Vagina (tissue), 2 donors: ENCODE data around the gene TMCO6. TPM values are rescaled to one million over a fixed set of nuclear protein-coding genes. Genes with fewer than 3 reads are reported as not detected.
"Not testable (repeated sequence)": the region's sequence is repeated elsewhere in the genome, so short reads cannot be mapped to it uniquely, and the experiment has no call there.

ENCODE experiments used
- DNase-seq, 2 donors: peaks; one replicate each; pipeline ENCODE4 v3.0.0-alpha.2; 2017; ENCODE audit errors: extremely low spot score in 2 of 2
- H3K27ac ChIP-seq: fragments of 200-600 bp; sonication (generic); one replicate; pipeline ENCODE4 v1.5.1; 2019
- H3K27me3 ChIP-seq: fragments of 200-600 bp; sonication (generic); one replicate; pipeline ENCODE4 v1.5.1; 2019
- H3K36me3 ChIP-seq, 2 donors: fragments of 200-600 bp; sonication (generic); one replicate each; pipeline ENCODE4 v1.5.1; 2017 to 2019
- H3K4me1 ChIP-seq: fragments of 200-600 bp; sonication (generic); one replicate; pipeline ENCODE4 v1.5.1; 2019
- H3K4me3 ChIP-seq, 2 donors: fragments of 200-600 bp; sonication (generic); 1 replicate in 1 of 2; 2 replicates in 1 of 2; pipeline ENCODE4 v1.5.1; 2016 to 2019
- H3K9me3 ChIP-seq: fragments of 200-600 bp; sonication (generic); one replicate; pipeline ENCODE4 v1.5.1; 2019
- CTCF ChIP-seq, 3 experiments: fragments of 450-650 bp in 2 of 3; fragments of 200-600 bp in 1 of 3; sonication (generic) in 1 of 3; IDR thresholded peaks; one replicate each; pipeline ENCODE4 v1.5.1; 2017 to 2019; ENCODE audit warnings: antibody characterized with exemption in 3 of 3, mild to moderate bottlenecking in 2 of 3, moderate library complexity in 2 of 3
- POLR2A ChIP-seq, 2 donors: fragments of 450-650 bp; IDR thresholded peaks; one replicate each; pipeline ENCODE4 v1.6.1; 2017; ENCODE audit warnings: antibody characterized with exemption in 2 of 2, mild to moderate bottlenecking in 2 of 2, moderate library complexity in 2 of 2
- POLR2AphosphoS5 ChIP-seq, 2 donors: sonication (generic); formaldehyde crosslinking; IDR thresholded peaks; one replicate each; pipeline ENCODE4 v1.9.0; 2017; ENCODE audit warnings: antibody characterized with exemption in 2 of 2, mild to moderate bottlenecking in 2 of 2, low read depth in 1 of 2; ENCODE audit not compliant: insufficient read depth in 1 of 2
- intact Hi-C: fragments of 100-400 bp; cut with DNase I; formaldehyde crosslinking; loops from one replicate; pipeline ENCODE4 v1.15.1; 2023
- total RNA-seq: library from RNA; depleted of rRNA; stranded (reverse); fragments of >200 nt; gene quantifications from one replicate; pipeline ENCODE4 v1.2.3, GENCODE V29; 2016

Gene TMCO6
- total RNA-seq, 1 donor from 2014 or later, result 16.5 TPM

GRCh38 chr5:140611020-140611521 is 28.2 kb upstream of the TMCO6 start:
- intact Hi-C loops, result no loop called here
- H3K27ac ChIP-seq, result no peak overlapping the region

GRCh38 chr5:140622301-140622700 is 16.9 kb upstream of the TMCO6 start:
- Histone ChIP-seq H3K4me1 (no peaks in the 10 kb centered on the region), H3K4me3 (no peak overlapping the region), H3K9me3 (no peaks in the 10 kb centered on the region), H3K27me3 (no peaks in the 10 kb centered on the region), H3K27ac (no peak overlapping the region), H3K36me3 (no peaks in the 10 kb centered on the region)
- DNase-seq, result no peak
- intact Hi-C loops, result no loop called here
- TF ChIP-seq CTCF (IDR thresholded peaks at IDR 0.05), result no peak

More at GRCh38 chr5:140611020-140611521, 28.2 kb upstream of the TMCO6 start:
- Histone ChIP-seq H3K4me3 (no peak overlapping the region), H3K27me3 (no peaks in the 10 kb centered on the region), H3K9me3 (no peaks in the 10 kb centered on the region), H3K4me1 (peaks cover 6% of the 10 kb centered on the region), H3K36me3 (no peaks in the 10 kb centered on the region)
- DNase-seq, result no peak
- TF ChIP-seq CTCF (IDR thresholded peaks at IDR 0.05) (no peak), POLR2A (IDR thresholded peaks at IDR 0.05) (no peak), POLR2AphosphoS5 (IDR thresholded peaks at IDR 0.05; ENCODE audit: insufficient read depth in 1 of 2, low read depth in 1 of 2) (no peak)

GRCh38 chr5:140623061-140623460 is 16.2 kb upstream of the TMCO6 start:
- intact Hi-C loops, H3K27me3 ChIP-seq, DNase-seq, H3K9me3 ChIP-seq, H3K36me3 ChIP-seq, H3K4me1 ChIP-seq, H3K4me3 ChIP-seq, H3K27ac ChIP-seq: not testable (repeated sequence)

- H3K4me3 ChIP-seq, intact Hi-C loops: not testable (repeated sequence)
Measured at GRCh38 chr5:140624886-140625285, 14.4 kb upstream of the TMCO6 start.

GRCh38 chr5:140627972-140628371 is 11.3 kb upstream of the TMCO6 start:
- H3K36me3 ChIP-seq, result no peaks in the 10 kb centered on the region
- no peak overlapping the region for H3K27ac ChIP-seq
- no peaks in the 10 kb centered on the region for H3K27me3 ChIP-seq
- H3K9me3 ChIP-seq, result no peaks in the 10 kb centered on the region
- TF ChIP-seq POLR2A (IDR thresholded peaks at IDR 0.05), result no peak
- no peak for TF ChIP-seq POLR2AphosphoS5 (IDR thresholded peaks at IDR 0.05; ENCODE audit: insufficient read depth in 1 of 2, low read depth in 1 of 2)
- no peak for TF ChIP-seq CTCF (IDR thresholded peaks at IDR 0.05)
- no peak for DNase-seq
- intact Hi-C loops, result no loop called here
- peaks cover 16% of the 10 kb centered on the region for H3K4me1 ChIP-seq
- H3K4me3 ChIP-seq, result no peak overlapping the region

More at GRCh38 chr5:140624886-140625285, 14.4 kb upstream of the TMCO6 start:
- not testable (repeated sequence) for H3K27me3 ChIP-seq, DNase-seq, H3K9me3 ChIP-seq, H3K36me3 ChIP-seq, H3K27ac ChIP-seq, H3K4me1 ChIP-seq

GRCh38 chr5:140628711-140629110 is 10.5 kb upstream of the TMCO6 start:
- no peak for TF ChIP-seq POLR2AphosphoS5 (IDR thresholded peaks at IDR 0.05; ENCODE audit: insufficient read depth in 1 of 2, low read depth in 1 of 2)
- TF ChIP-seq CTCF (IDR thresholded peaks at IDR 0.05), result no peak
- TF ChIP-seq POLR2A (IDR thresholded peaks at IDR 0.05), result no peak
- intact Hi-C loops, result no loop called here
- Histone ChIP-seq H3K4me1 (peaks cover 23% of the 10 kb centered on the region), H3K27me3 (no peaks in the 10 kb centered on the region), H3K9me3 (no peaks in the 10 kb centered on the region), H3K4me3 (no peak overlapping the region), H3K27ac (no peak overlapping the region), H3K36me3 (no peaks in the 10 kb centered on the region)
- DNase-seq, result no peak
